HG03039 (cell line): ENCODE data around the gene MOBP.
A peak's percentile ranks its signal among the peaks of the same experiment; 100 is the strongest.
"Not testable (repeated sequence)": the region's sequence is repeated elsewhere in the genome, so short reads cannot be mapped to it uniquely, and the experiment has no call there.

Experiments used
- ATAC-seq: cut with Tn5 transposase; IDR thresholded peaks from one replicate; pipeline ENCODE4 v1.9.1; 2021; ENCODE audit warnings: mild to moderate bottlenecking, moderate library complexity; ENCODE audit not compliant: unreplicated experiment

The MOBP gene

GRCh38 chr3:39467394-39468107 lies at the start of gene MOBP:
MOBP (plus strand) TSS chr3:39467680; CDS start chr3:39502070, 34,390 bp downstream.
- ATAC-seq: no peak

- ATAC-seq: not testable (repeated sequence)
Measured at GRCh38 chr3:39418556-39419225, 48.8 kb upstream of the MOBP start.

GRCh38 chr3:39419742-39420315 lies 47.7 kb upstream of the MOBP start:
- ATAC-seq: no peak

- no peak for ATAC-seq
Measured at GRCh38 chr3:39420543-39420942, 46.9 kb upstream of the MOBP start.

GRCh38 chr3:39423436-39423970 lies 44.0 kb upstream of the MOBP start:
- no peak for ATAC-seq

GRCh38 chr3:39426312-39426711 lies 41.2 kb upstream of the MOBP start:
- no peak for ATAC-seq

- no peak for ATAC-seq
Measured at GRCh38 chr3:39427506-39427905, 40.0 kb upstream of the MOBP start.

- no peak for ATAC-seq
Measured at GRCh38 chr3:39428745-39429201, 38.7 kb upstream of the MOBP start.

- no peak for ATAC-seq
Measured at GRCh38 chr3:39429466-39429865, 38.0 kb upstream of the MOBP start.

GRCh38 chr3:39432342-39432741 lies 35.1 kb upstream of the MOBP start:
- no peak for ATAC-seq

GRCh38 chr3:39433642-39434041 lies 33.8 kb upstream of the MOBP start:
- no peak for ATAC-seq

GRCh38 chr3:39434574-39434973 lies 32.9 kb upstream of the MOBP start:
- no peak for ATAC-seq

- ATAC-seq: no peak
Measured at GRCh38 chr3:39435006-39435748, 32.3 kb upstream of the MOBP start.

- no peak for ATAC-seq
Measured at GRCh38 chr3:39438880-39439279, 28.6 kb upstream of the MOBP start.

- no peak for ATAC-seq
Measured at GRCh38 chr3:39440316-39440715, 27.2 kb upstream of the MOBP start.

GRCh38 chr3:39443530-39443929 lies 23.9 kb upstream of the MOBP start:
- no peak for ATAC-seq

- no peak for ATAC-seq
Measured at GRCh38 chr3:39445927-39446326, 21.6 kb upstream of the MOBP start.

- ATAC-seq: no peak
Measured at GRCh38 chr3:39446444-39446843, 21.0 kb upstream of the MOBP start.

GRCh38 chr3:39447637-39448483 lies 19.6 kb upstream of the MOBP start:
- ATAC-seq: peak; percentile 78
